DOHH2 (cell line): ENCODE measurements around the gene PCBP3.

Experiments
- H3F3A ChIP-seq: fragments of 200-600 bp; sonication (generic), shearing (Covaris generic); 2 replicates; pipeline ENCODE4 v1.6.0; 2016; ENCODE audit warnings: antibody characterized with exemption, mild to moderate bottlenecking; ENCODE audit not compliant: control insufficient read depth, insufficient read depth
- H3K27ac ChIP-seq: fragments of 200-600 bp; sonication (generic); 2 replicates; pipeline ENCODE4 v1.5.1; 2014; ENCODE audit warnings: low read depth, mild to moderate bottlenecking, low read length, moderate library complexity
- H3K27me3 ChIP-seq: fragments of 200-600 bp; sonication (generic); 2 replicates; pipeline ENCODE4 v1.6.1; 2014; ENCODE audit warnings: mild to moderate bottlenecking, low read length, mixed read lengths; ENCODE audit not compliant: control insufficient read depth
- H3K36me3 ChIP-seq: fragments of 200-600 bp; sonication (generic); 2 replicates; pipeline ENCODE4 v1.6.1; 2014; ENCODE audit warnings: mild to moderate bottlenecking, low read length, moderate library complexity, mixed read lengths; ENCODE audit not compliant: control insufficient read depth
- H3K4me1 ChIP-seq: fragments of 200-600 bp; sonication (generic); 2 replicates; pipeline ENCODE4 v1.6.1; 2014; ENCODE audit warnings: mild to moderate bottlenecking, low read length, mixed read lengths; ENCODE audit not compliant: control insufficient read depth
- H3K4me2 ChIP-seq: fragments of 200-600 bp; sonication (generic); 2 replicates; pipeline ENCODE4 v1.6.0; 2014; ENCODE audit warnings: mild to moderate bottlenecking, low read length, moderate library complexity
- H3K4me3 ChIP-seq: fragments of 200-600 bp; sonication (generic); 2 replicates; pipeline ENCODE4 v1.5.1; 2014; ENCODE audit warnings: mild to moderate bottlenecking, low read length, mixed read lengths
- H3K79me2 ChIP-seq: fragments of 200-600 bp; sonication (generic); 2 replicates; pipeline ENCODE4 v1.6.1; 2014; ENCODE audit warnings: mild to moderate bottlenecking, low read length, mixed read lengths; ENCODE audit not compliant: control insufficient read depth
- H3K9me2 ChIP-seq: fragments of 200-600 bp; sonication (generic); replicated peaks from 2 replicates; pipeline ENCODE4 v1.6.1; 2014; ENCODE audit warnings: mild to moderate bottlenecking, low read length, mixed read lengths; ENCODE audit not compliant: control insufficient read depth
- H3K9me3 ChIP-seq: fragments of 200-600 bp; sonication (generic); 2 replicates; pipeline ENCODE4 v1.6.1; 2014; ENCODE audit warnings: antibody characterized with exemption, low read length, mixed read lengths; ENCODE audit not compliant: control insufficient read depth, insufficient read depth
- H4K20me1 ChIP-seq: fragments of 200-600 bp; sonication (generic); 2 replicates; pipeline ENCODE4 v1.6.0; 2014; ENCODE audit warnings: low read depth, mild to moderate bottlenecking, antibody characterized with exemption, low read length, moderate library complexity; ENCODE audit not compliant: control insufficient read depth, insufficient read depth
- CTCF ChIP-seq: fragments of 200-600 bp; sonication (generic); IDR thresholded peaks from one replicate; pipeline ENCODE4 v1.5.1; 2014; ENCODE audit warnings: antibody characterized with exemption, mild to moderate bottlenecking, low read depth, low read length; ENCODE audit not compliant: poor library complexity, severe bottlenecking
- EZH2phosphoT487 ChIP-seq: fragments of 200-600 bp; sonication (generic); IDR thresholded peaks from 2 replicates; pipeline ENCODE4 v1.6.1; 2017; ENCODE audit warnings: borderline replicate concordance, mild to moderate bottlenecking, antibody characterized with exemption, low read length, moderate library complexity, mixed read lengths

PCBP3 gene

GRCh38 chr21:45982758-45983648 is 339.5 kb downstream of the PCBP3 start:
- no peaks in the 10 kb centered on the region for H3K9me2 ChIP-seq
- peaks cover 9% of the 10 kb centered on the region for H3F3A ChIP-seq
- no peaks in the 10 kb centered on the region for H3K79me2 ChIP-seq
- no peaks in the 10 kb centered on the region for H3K36me3 ChIP-seq
- H4K20me1 ChIP-seq = no peaks in the 10 kb centered on the region
- H3K27me3 ChIP-seq = no peaks in the 10 kb centered on the region
- no peak overlapping the region for H3K4me2 ChIP-seq
- H3K9me3 ChIP-seq = peaks cover 25% of the 10 kb centered on the region; the same call in 1 of the 2 replicates
- TF ChIP-seq EZH2phosphoT487 (no peak), CTCF (no peak)
- no peaks in the 10 kb centered on the region for H3K4me1 ChIP-seq
- H3K27ac ChIP-seq = no peak overlapping the region
- no peak overlapping the region for H3K4me3 ChIP-seq

GRCh38 chr21:45983649-45983965 is 340.1 kb downstream of the PCBP3 start:
- no peaks in the 10 kb centered on the region for H3K79me2 ChIP-seq
- H3K9me2 ChIP-seq = no peaks in the 10 kb centered on the region
- H3K27me3 ChIP-seq = no peaks in the 10 kb centered on the region
- H4K20me1 ChIP-seq = no peaks in the 10 kb centered on the region
- no peak overlapping the region for H3K4me3 ChIP-seq
- peaks cover 27% of the 10 kb centered on the region; the same call in 1 of the 2 replicates for H3K9me3 ChIP-seq
- H3F3A ChIP-seq = peaks cover 9% of the 10 kb centered on the region
- no peak overlapping the region for H3K4me2 ChIP-seq
- no peak for TF ChIP-seq EZH2phosphoT487
- no peak for TF ChIP-seq CTCF
- no peaks in the 10 kb centered on the region for H3K4me1 ChIP-seq
- H3K36me3 ChIP-seq = no peaks in the 10 kb centered on the region
- no peak overlapping the region for H3K27ac ChIP-seq

- H3K4me2 ChIP-seq = no peak overlapping the region
- H3K9me2 ChIP-seq = no peaks in the 10 kb centered on the region
- H3K9me3 ChIP-seq = peaks cover 30% of the 10 kb centered on the region; the same call in 1 of the 2 replicates
- H3F3A ChIP-seq = peaks cover 9% of the 10 kb centered on the region
- H3K27me3 ChIP-seq = no peaks in the 10 kb centered on the region
- no peak overlapping the region for H3K27ac ChIP-seq
- no peaks in the 10 kb centered on the region for H3K79me2 ChIP-seq
- no peaks in the 10 kb centered on the region for H3K4me1 ChIP-seq
- no peak for TF ChIP-seq CTCF
- no peak for TF ChIP-seq EZH2phosphoT487
- H4K20me1 ChIP-seq = no peaks in the 10 kb centered on the region
- H3K4me3 ChIP-seq = no peak overlapping the region
- no peaks in the 10 kb centered on the region for H3K36me3 ChIP-seq
These were observed 340.5 kb downstream of the PCBP3 start for GRCh38 chr21:45983981-45984551.
